ENCODE measurements around the gene WASL.
"Not testable (repeated sequence)": the region's sequence is repeated elsewhere in the genome, so short reads cannot be mapped to it uniquely, and the experiment has no call there.

The WASL gene

GRCh38 chr7:123635551-123636359 lies 113.0 kb downstream of the WASL start:
- Histone ChIP-seq H3K36me3 (ENCODE audit: insufficient read depth, low read depth, low read length) (no peaks in the 10 kb centered on the region), H3K27me3 (ENCODE audit: insufficient read depth, low read length) (no peaks in the 10 kb centered on the region), H3K27ac (ENCODE audit: low read length) (no peak overlapping the region), H3K9ac (ENCODE audit: low read depth, low read length) (no peak overlapping the region), H3K4me1 (ENCODE audit: insufficient read depth, low read length) (no peaks in the 10 kb centered on the region), H3K9me3 (ENCODE audit: insufficient read depth, low read depth, low read length) (no peaks in the 10 kb centered on the region), H3K4me3 (ENCODE audit: low read length) (no peak overlapping the region)

- H3K4me1 ChIP-seq (ENCODE audit: insufficient read depth, low read length); H3K27ac ChIP-seq (ENCODE audit: low read length); H3K9ac ChIP-seq (ENCODE audit: low read depth, low read length); H3K36me3 ChIP-seq (ENCODE audit: insufficient read depth, low read depth, low read length); H3K27me3 ChIP-seq (ENCODE audit: insufficient read depth, low read length); H3K9me3 ChIP-seq (ENCODE audit: insufficient read depth, low read depth, low read length); H3K4me3 ChIP-seq (ENCODE audit: low read length): not testable (repeated sequence)
Measured at GRCh38 chr7:123634011-123634573, 114.7 kb downstream of the WASL start.

GRCh38 chr7:123633553-123633952 lies 115.2 kb downstream of the WASL start:
- H3K36me3 ChIP-seq (ENCODE audit: insufficient read depth, low read depth, low read length): no peaks in the 10 kb centered on the region
- H3K9me3 ChIP-seq (ENCODE audit: insufficient read depth, low read depth, low read length): no peaks in the 10 kb centered on the region
- no peak overlapping the region for H3K9ac ChIP-seq (ENCODE audit: low read depth, low read length)
- H3K4me3 ChIP-seq (ENCODE audit: low read length): no peak overlapping the region
- H3K27ac ChIP-seq (ENCODE audit: low read length): no peak overlapping the region
- H3K27me3 ChIP-seq (ENCODE audit: insufficient read depth, low read length): no peaks in the 10 kb centered on the region
- no peaks in the 10 kb centered on the region for H3K4me1 ChIP-seq (ENCODE audit: insufficient read depth, low read length)

- H3K9ac ChIP-seq (ENCODE audit: low read depth, low read length): no peak overlapping the region
Measured at GRCh38 chr7:123632808-123633207, 116.0 kb downstream of the WASL start.

More at GRCh38 chr7:123632808-123633207, 116.0 kb downstream of the WASL start:
- H3K4me3 ChIP-seq (ENCODE audit: low read length): no peak overlapping the region
- no peaks in the 10 kb centered on the region for H3K4me1 ChIP-seq (ENCODE audit: insufficient read depth, low read length)
- H3K9me3 ChIP-seq (ENCODE audit: insufficient read depth, low read depth, low read length): no peaks in the 10 kb centered on the region
- H3K27ac ChIP-seq (ENCODE audit: low read length): no peak overlapping the region
- no peaks in the 10 kb centered on the region for H3K27me3 ChIP-seq (ENCODE audit: insufficient read depth, low read length)
- no peaks in the 10 kb centered on the region for H3K36me3 ChIP-seq (ENCODE audit: insufficient read depth, low read depth, low read length)
